ENCODE data around the gene PGAP3.

GRCh38 chr17:39629494-39629880, 58.4 kb downstream of the PGAP3 start:
- TF ChIP-seq, protein P1, sequence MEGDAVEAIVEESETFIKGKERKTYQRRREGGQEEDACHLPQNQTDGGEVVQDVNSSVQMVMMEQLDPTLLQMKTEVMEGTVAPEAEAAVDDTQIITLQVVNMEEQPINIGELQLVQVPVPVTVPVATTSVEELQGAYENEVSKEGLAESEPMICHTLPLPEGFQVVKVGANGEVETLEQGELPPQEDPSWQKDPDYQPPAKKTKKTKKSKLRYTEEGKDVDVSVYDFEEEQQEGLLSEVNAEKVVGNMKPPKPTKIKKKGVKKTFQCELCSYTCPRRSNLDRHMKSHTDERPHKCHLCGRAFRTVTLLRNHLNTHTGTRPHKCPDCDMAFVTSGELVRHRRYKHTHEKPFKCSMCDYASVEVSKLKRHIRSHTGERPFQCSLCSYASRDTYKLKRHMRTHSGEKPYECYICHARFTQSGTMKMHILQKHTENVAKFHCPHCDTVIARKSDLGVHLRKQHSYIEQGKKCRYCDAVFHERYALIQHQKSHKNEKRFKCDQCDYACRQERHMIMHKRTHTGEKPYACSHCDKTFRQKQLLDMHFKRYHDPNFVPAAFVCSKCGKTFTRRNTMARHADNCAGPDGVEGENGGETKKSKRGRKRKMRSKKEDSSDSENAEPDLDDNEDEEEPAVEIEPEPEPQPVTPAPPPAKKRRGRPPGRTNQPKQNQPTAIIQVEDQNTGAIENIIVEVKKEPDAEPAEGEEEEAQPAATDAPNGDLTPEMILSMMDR (IDR thresholded peaks at IDR 0.05): peak in 1 of 5 experiments; percentile 2
- no peak for TF ChIP-seq EP300 (IDR thresholded peaks at IDR 0.05; ENCODE audit: low read depth)
- TF ChIP-seq POLR2A (IDR thresholded peaks at IDR 0.05): peak; percentile 87
- TF ChIP-seq POLR2AphosphoS5 (IDR thresholded peaks at IDR 0.05): peak; percentile 22 to 84 (median 67)

Data from transverse colon (tissue), 4 donors.